Kidney (tissue), 14 donors: Measurements from ENCODE around the gene MPPED1. TPM values are rescaled to one million over a fixed set of nuclear protein-coding genes. Genes with fewer than 3 reads are reported as not detected.
A peak's percentile ranks its signal among the peaks of the same experiment; 100 is the strongest.

Experiments
- DNase-seq, 5 donors: peaks; one replicate each; pipeline ENCODE4 v3.0.0-alpha.2; 2013 to 2020
- FAIRE-seq: peaks from 2 replicates; lab custom pipeline; 2012; peaks lifted over from hg19 to GRCh38; lab: Jason Lieb, UNC
- H3K27ac ChIP-seq, 2 donors: one replicate each; pipeline ENCODE4 v1.7.0; 2013; ENCODE audit warnings: low read depth in 2 of 2, low read length in 2 of 2, inconsistent platforms in 1 of 2
- H3K27me3 ChIP-seq: one replicate; pipeline ENCODE4 v1.7.1; 2013; ENCODE audit warnings: low read length, inconsistent platforms; ENCODE audit not compliant: control insufficient read depth, insufficient read depth
- H3K36me3 ChIP-seq, 3 donors: one replicate each; pipeline versions ENCODE4 v1.7.0 to v1.7.1; 2013; ENCODE audit warnings: low read length in 3 of 3, control low read depth in 1 of 3, inconsistent platforms in 1 of 3; ENCODE audit not compliant: insufficient read depth in 3 of 3, control insufficient read depth in 2 of 3
- H3K4me1 ChIP-seq, 3 donors: one replicate each; pipeline versions ENCODE4 v1.7.0 to v1.7.1; 2013; ENCODE audit warnings: low read length in 3 of 3, inconsistent platforms in 1 of 3, low read depth in 1 of 3; ENCODE audit not compliant: control insufficient read depth in 2 of 3, insufficient read depth in 2 of 3
- H3K4me3 ChIP-seq, 3 donors: one replicate each; pipeline versions ENCODE4 v1.7.0 to v1.8.1; 2013; ENCODE audit warnings: low read length in 3 of 3, control low read depth in 1 of 3, inconsistent platforms in 1 of 3
- H3K9ac ChIP-seq, 3 donors: one replicate each; pipeline versions ENCODE4 v1.7.0 to v1.7.1; 2013; ENCODE audit warnings: low read length in 3 of 3, control low read depth in 1 of 3, inconsistent platforms in 1 of 3
- H3K9me3 ChIP-seq, 3 donors: one replicate each; pipeline versions ENCODE4 v1.7.0 to v1.7.1; 2013; ENCODE audit warnings: low read length in 3 of 3, control low read depth in 1 of 3, inconsistent platforms in 1 of 3; ENCODE audit not compliant: control insufficient read depth in 2 of 3, insufficient read depth in 1 of 3
- CTCF ChIP-seq: IDR thresholded peaks from 3 replicates; pipeline ENCODE4 v1.5.1; 2012; ENCODE audit warnings: mild to moderate bottlenecking, moderate library complexity, borderline replicate concordance; ENCODE audit not compliant: insufficient read depth; ENCODE audit errors: extremely low read depth
- intact Hi-C: fragments of 100-400 bp; cut with DNase I; formaldehyde crosslinking; loops from one replicate; pipeline ENCODE4 v1.11.1; 2022
- polyA plus RNA-seq: library from polyadenylated mRNA; stranded (reverse); fragments of 350-450 nt; fragmentation: Illumina TruSeq; extraction: RNeasy Lipid Tissue Mini Kit (QIAGEN cat#74804); gene quantifications from one replicate; pipeline ENCODE4 v1.2.3, GENCODE V29; 2014; ENCODE audit warnings: low read depth, low replicate concordance; ENCODE audit not compliant: insufficient read depth
- total RNA-seq: library from RNA; stranded (reverse); fragmentation: NEBNext Ultra II Directional; extraction: Animal tissue kit (Norgen Biotek cat#: 25700); gene quantifications from one replicate; pipeline ENCODE4 v1.2.1, GENCODE V29; 2021
- donor health status: control.
- donor health status: control.
- donor health status: control.
- donor health status: control.
- donor health status: control.
- donor health status: DM: yes; HTN: yes; CAD: no.
- donor health status: Normal renal cell carcinoma (clear cell type).

Gene MPPED1
- total and polyA plus RNA-seq, 2 donors from 2014 or later = not detected

GRCh38 chr22:43433451-43434274, 21.8 kb downstream of the MPPED1 start:
- no peak for TF ChIP-seq CTCF
- Histone ChIP-seq H3K4me1 (no peaks in the 10 kb centered on the region), H3K27me3 (no peaks in the 10 kb centered on the region), H3K36me3 (no peaks in the 10 kb centered on the region), H3K4me3 (no peak overlapping the region), H3K9ac (no peak overlapping the region), H3K27ac (no peak overlapping the region), H3K9me3 (no peaks in the 10 kb centered on the region)
- FAIRE-seq (no peak), DNase-seq (peak in 1 of 5 donors; percentile 35)
- intact Hi-C loops = no loop called here

GRCh38 chr22:43434275-43434927, 22.6 kb downstream of the MPPED1 start:
- no peak overlapping the region for H3K4me3 ChIP-seq
- no peak overlapping the region for H3K27ac ChIP-seq
- no peaks in the 10 kb centered on the region for H3K36me3 ChIP-seq
- no peaks in the 10 kb centered on the region for H3K9me3 ChIP-seq
- DNase-seq = no peak
- no peaks in the 10 kb centered on the region for H3K27me3 ChIP-seq
- TF ChIP-seq CTCF = no peak
- no peaks in the 10 kb centered on the region for H3K4me1 ChIP-seq
- intact Hi-C loops = no loop called here
- FAIRE-seq = no peak
- no peak overlapping the region for H3K9ac ChIP-seq

- Histone ChIP-seq H3K4me3 (no peak overlapping the region), H3K27ac (no peak overlapping the region), H3K4me1 (no peaks in the 10 kb centered on the region), H3K27me3 (no peaks in the 10 kb centered on the region), H3K36me3 (no peaks in the 10 kb centered on the region), H3K9ac (no peak overlapping the region), H3K9me3 (no peaks in the 10 kb centered on the region)
- no peak for TF ChIP-seq CTCF
- intact Hi-C loops = no loop called here
- no peak for FAIRE-seq
- DNase-seq = peak in 1 of 5 donors; percentile 64
Observed at GRCh38 chr22:43434928-43435311, 23.1 kb downstream of the MPPED1 start.
